Esophagus (tissue), 2 donors: ENCODE results near the gene PDE11A. TPM values are rescaled to one million over a fixed set of nuclear protein-coding genes. Genes with fewer than 3 reads are reported as not detected.

Source experiments
- H3K27ac ChIP-seq, 2 donors: one replicate each; pipeline ENCODE4 v1.5.1; 2013; ENCODE audit warnings: low read depth in 2 of 2, mild to moderate bottlenecking in 2 of 2, inconsistent platforms in 1 of 2, low read length in 1 of 2, moderate library complexity in 1 of 2
- H3K27me3 ChIP-seq, 2 donors: one replicate each; pipeline ENCODE4 v1.6.1; 2013; ENCODE audit warnings: low read length in 2 of 2, control low read depth in 1 of 2, mild to moderate bottlenecking in 1 of 2; ENCODE audit not compliant: insufficient read depth in 2 of 2, control insufficient read depth in 1 of 2
- H3K36me3 ChIP-seq, 2 donors: one replicate each; pipeline ENCODE4 v1.6.1; 2013; ENCODE audit warnings: low read length in 1 of 2; ENCODE audit not compliant: control insufficient read depth in 2 of 2, insufficient read depth in 2 of 2
- H3K4me1 ChIP-seq, 2 donors: one replicate each; pipeline ENCODE4 v1.6.1; 2013; ENCODE audit warnings: low read length in 1 of 2; ENCODE audit not compliant: control insufficient read depth in 2 of 2, insufficient read depth in 2 of 2
- H3K4me3 ChIP-seq, 2 donors: one replicate each; pipeline ENCODE4 v1.5.1; 2013; ENCODE audit warnings: low read length in 2 of 2, mild to moderate bottlenecking in 2 of 2, low read depth in 1 of 2, moderate library complexity in 1 of 2
- H3K9me3 ChIP-seq, 2 donors: one replicate each; pipeline ENCODE4 v1.6.1; 2013; ENCODE audit warnings: mild to moderate bottlenecking in 2 of 2, low read depth in 1 of 2, low read length in 1 of 2, moderate library complexity in 1 of 2; ENCODE audit not compliant: control insufficient read depth in 2 of 2, insufficient read depth in 1 of 2
- WGBS, 2 donors: extraction: QIAGEN DNeasy Blood & Tissue Kit; methylation state at CpG; one replicate each; pipeline ENCODE4 v1.1.7; 2013; 5-methylcytosine and 5-hydroxymethylcytosine counted together
- polyA plus RNA-seq, 2 donors: library from polyadenylated mRNA; stranded (reverse); fragments of 200-250 nt; gene quantifications; one replicate each; pipeline ENCODE4 v1.2.3, GENCODE V29; 2013
- donor health status: healthy with polysubstance abuse.
- donor health status: Bipolar disorder and iron deficiency.

Gene PDE11A
- polyA plus RNA-seq, 2 donors: not detected

DNA sequence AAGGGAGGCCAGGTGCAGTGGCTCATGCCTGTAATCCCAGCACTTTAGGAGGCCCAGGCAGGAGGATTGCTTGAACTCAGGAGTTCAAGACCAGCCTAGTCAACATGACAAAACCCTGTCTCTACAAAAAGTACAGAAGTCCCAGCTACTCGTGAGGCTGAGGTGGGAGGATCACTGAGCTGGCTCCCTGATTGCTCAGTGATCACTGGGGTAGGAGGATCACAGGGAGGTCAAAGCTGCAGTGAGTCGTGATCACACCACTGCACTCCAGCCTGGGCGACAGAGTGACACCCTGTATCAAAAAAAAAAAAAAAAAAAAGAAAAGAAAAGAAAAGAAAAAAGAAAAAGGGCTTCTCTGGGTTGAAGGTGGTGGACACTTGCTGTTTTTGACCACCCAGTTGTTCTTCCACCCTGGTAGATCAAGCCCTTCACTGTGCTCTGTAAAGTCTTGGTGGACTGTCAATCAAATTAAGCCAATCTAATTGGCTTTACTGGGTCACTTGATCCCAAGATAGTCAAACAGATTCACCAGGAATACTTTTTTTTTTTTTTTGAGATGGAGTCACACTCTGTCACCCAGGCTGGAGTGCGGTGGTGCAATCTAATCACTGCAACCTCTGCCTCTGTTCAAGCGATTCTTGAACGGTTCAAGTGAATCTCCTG lies 488.4 kb downstream of the PDE11A start:
- 93 to 96% methylated on average over 6 of the region's 6 CpGs for whole genome bisulfite sequencing, 2 donors
- Histone ChIP-seq H3K9me3 (no peaks in the 10 kb centered on the region), H3K36me3 (no peaks in the 10 kb centered on the region), H3K4me3 (no peak overlapping the region), H3K27ac (no peak overlapping the region), H3K4me1 (peaks cover 0 to 3% of the 10 kb centered on the region in 2 donors), H3K27me3 (no peaks in the 10 kb centered on the region)

GRCh38 chr2:177582000-177582399 lies 490.6 kb downstream of the PDE11A start:
- no peaks in the 10 kb centered on the region for H3K27me3 ChIP-seq
- 93 to 97% methylated on average over 1 of the region's 1 CpG for WGBS, 2 donors
- H3K36me3 ChIP-seq: no peaks in the 10 kb centered on the region
- H3K4me3 ChIP-seq: no peak overlapping the region
- H3K4me1 ChIP-seq: peaks cover 0 to 3% of the 10 kb centered on the region in 2 donors
- H3K9me3 ChIP-seq: no peaks in the 10 kb centered on the region
- H3K27ac ChIP-seq: no peak overlapping the region

DNA sequence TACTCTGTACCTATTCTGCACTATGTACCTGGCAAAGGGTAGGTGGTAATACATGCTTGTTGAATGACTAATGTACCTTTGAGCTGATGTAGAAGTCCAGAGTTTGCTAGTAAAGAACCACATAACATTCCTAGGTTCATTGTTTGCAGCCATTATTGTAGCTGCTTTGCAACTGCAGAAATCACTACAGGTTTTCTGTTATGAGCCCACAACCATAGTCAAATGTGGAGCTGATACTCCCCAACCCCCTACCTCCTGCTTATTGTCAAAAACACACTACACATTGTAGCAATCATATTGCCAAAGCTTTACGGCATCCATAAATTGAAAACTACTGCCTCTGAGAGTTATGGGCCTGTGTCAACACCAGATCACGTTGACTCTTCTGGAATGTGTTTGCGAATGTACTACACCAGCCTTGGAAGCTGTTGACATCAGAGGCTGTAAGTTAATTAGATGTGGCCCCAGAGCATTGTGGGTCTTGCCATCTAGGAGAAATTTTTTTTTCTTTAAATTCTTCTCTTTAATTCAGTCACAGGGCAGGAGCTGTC lies 493.0 kb downstream of the PDE11A start:
- 83 to 89% methylated on average over 3 of the region's 3 CpGs for WGBS, 2 donors
- Histone ChIP-seq H3K36me3 (no peaks in the 10 kb centered on the region), H3K4me3 (no peak overlapping the region), H3K4me1 (no peaks in the 10 kb centered on the region), H3K9me3 (no peaks in the 10 kb centered on the region), H3K27ac (no peak overlapping the region), H3K27me3 (no peaks in the 10 kb centered on the region)

- H3K27ac ChIP-seq: no peak overlapping the region
- H3K27me3 ChIP-seq: no peaks in the 10 kb centered on the region
- H3K4me1 ChIP-seq: no peaks in the 10 kb centered on the region
- no peaks in the 10 kb centered on the region for H3K36me3 ChIP-seq
- WGBS, 2 donors: 77 to 79% methylated on average over 3 of the region's 3 CpGs
- no peak overlapping the region for H3K4me3 ChIP-seq
- H3K9me3 ChIP-seq: no peaks in the 10 kb centered on the region
Measured at GRCh38 chr2:177578454-177578853, 494.1 kb downstream of the PDE11A start.

DNA sequence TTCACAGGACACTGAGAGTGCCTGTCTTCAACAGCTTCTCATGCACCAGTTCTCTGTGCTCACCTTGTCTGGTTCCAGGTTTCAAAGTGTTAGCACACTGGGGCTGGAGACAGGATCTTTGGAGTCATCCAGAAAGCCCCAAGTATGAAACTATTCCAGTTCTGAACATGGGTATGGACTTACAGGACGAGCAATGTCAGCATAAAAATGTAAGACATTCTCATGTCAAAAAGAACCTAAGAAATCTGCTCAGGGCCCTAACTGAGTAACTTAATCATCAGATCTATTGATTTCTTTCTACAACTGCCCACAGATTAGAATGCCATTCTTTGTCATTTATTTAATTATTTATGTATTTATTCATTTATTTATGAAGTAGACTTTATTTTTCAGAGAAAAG lies 495.5 kb downstream of the PDE11A start:
- Histone ChIP-seq H3K4me1 (no peaks in the 10 kb centered on the region), H3K27ac (no peak overlapping the region), H3K36me3 (no peaks in the 10 kb centered on the region), H3K4me3 (no peak overlapping the region), H3K9me3 (no peaks in the 10 kb centered on the region), H3K27me3 (no peaks in the 10 kb centered on the region)
- WGBS, 2 donors: 77 to 81% methylated on average over 1 of the region's 1 CpG

DNA sequence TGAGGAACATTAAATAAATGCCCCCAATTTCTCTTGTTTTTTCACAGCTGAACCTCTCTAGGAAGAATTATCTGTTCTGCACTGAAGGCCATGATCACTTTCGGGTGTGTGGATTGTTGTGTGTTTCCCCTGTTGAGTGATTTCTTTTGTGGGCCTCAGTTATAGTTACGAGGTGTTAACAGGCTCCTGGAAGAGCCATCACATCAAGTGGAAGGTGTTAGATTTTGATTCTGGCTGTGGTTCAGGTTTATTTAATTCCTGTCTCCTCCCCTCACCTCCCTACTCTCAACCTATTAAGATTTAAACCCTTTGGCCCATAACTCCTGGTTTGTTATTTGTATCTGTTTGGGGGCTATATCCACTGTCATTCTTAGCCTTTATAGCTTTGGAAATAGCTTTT lies 497.2 kb downstream of the PDE11A start:
- WGBS, 2 donors: 97 to 98% methylated on average over 2 of the region's 2 CpGs
- H3K27ac ChIP-seq: no peak overlapping the region
- H3K4me3 ChIP-seq: no peak overlapping the region
- no peaks in the 10 kb centered on the region for H3K36me3 ChIP-seq
- H3K4me1 ChIP-seq: no peaks in the 10 kb centered on the region
- H3K9me3 ChIP-seq: no peaks in the 10 kb centered on the region
- no peaks in the 10 kb centered on the region for H3K27me3 ChIP-seq

DNA sequence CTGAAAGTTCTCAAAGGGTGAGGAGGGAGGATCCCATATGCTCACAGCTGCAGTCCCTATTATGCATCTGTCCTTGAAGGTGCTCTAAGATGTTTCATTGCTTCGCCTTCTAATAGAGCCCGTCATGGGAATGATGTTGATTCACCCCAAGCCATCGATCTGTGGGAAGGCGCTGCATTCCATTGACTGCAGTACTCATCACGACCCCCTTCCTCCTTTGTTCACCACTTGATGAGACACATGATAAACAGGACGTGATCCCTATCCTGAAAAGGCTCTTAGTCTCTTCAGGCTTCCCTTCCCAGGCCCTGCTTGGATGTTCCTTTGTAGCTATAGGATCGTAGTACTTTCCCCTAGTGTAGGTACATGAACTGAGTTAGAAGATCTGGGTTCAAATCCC lies 498.2 kb downstream of the PDE11A start:
- no peak overlapping the region for H3K4me3 ChIP-seq
- H3K27me3 ChIP-seq: no peaks in the 10 kb centered on the region
- H3K4me1 ChIP-seq: no peaks in the 10 kb centered on the region
- H3K27ac ChIP-seq: no peak overlapping the region
- no peaks in the 10 kb centered on the region for H3K36me3 ChIP-seq
- WGBS, 2 donors: 89% methylated on average over 7 of the region's 7 CpGs
- H3K9me3 ChIP-seq: no peaks in the 10 kb centered on the region

Other genes with a start within 250 kb of the PDE11A start
- gene RBM45, start 39.7 kb upstream of the PDE11A start, polyA plus RNA-seq: 1 to 10 TPM; 6.8 to 8.3 TPM
- gene OSBPL6, start 121.7 kb upstream of the PDE11A start, polyA plus RNA-seq: 1 to 10 TPM in 1 of 2 donors, under 1 TPM in 1; 0.73 to 1.5 TPM